ENCODE measurements around the gene PHF21A.

Gene PHF21A

GRCh38 chr11:45919806-45920530 lies 201.3 kb downstream of the PHF21A start:
- no peak for TF ChIP-seq CTCF (IDR thresholded peaks at IDR 0.05)

DNA sequence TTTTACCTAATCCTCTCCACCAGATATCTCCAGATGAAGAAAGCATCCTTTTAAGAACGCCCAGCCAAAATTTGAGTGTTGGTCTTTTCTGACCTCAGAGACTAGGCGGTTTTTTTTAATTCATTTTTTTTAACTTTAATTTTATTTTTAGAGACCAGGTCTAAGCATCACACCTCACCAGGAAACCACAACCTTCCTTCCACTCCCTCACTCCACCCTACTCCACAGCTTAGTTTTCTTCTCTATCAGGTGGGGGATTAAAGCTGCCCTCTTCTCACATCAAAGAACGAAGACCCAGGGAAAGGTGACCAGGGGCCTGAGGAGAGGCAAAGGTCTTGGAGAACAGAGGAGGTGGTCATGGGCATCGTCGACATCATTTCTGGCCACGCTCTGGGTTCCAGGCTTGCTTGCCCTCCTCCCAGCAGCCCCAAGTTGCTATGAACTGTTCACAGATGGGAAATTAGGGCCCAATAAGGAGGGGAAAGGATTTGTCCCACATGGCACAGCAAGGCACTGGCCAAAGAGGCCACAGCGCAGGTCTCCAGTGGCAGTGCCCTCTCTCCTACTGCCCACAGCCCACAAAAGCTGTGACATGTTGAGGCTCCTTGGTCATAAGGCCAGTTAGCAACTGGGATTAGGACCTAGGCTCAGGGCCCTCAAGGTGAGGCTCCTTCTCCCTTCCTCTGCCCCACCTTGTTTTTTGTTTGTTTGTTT lies 202.1 kb downstream of the PHF21A start:
- TF ChIP-seq CTCF (IDR thresholded peaks at IDR 0.05): no peak

DNA sequence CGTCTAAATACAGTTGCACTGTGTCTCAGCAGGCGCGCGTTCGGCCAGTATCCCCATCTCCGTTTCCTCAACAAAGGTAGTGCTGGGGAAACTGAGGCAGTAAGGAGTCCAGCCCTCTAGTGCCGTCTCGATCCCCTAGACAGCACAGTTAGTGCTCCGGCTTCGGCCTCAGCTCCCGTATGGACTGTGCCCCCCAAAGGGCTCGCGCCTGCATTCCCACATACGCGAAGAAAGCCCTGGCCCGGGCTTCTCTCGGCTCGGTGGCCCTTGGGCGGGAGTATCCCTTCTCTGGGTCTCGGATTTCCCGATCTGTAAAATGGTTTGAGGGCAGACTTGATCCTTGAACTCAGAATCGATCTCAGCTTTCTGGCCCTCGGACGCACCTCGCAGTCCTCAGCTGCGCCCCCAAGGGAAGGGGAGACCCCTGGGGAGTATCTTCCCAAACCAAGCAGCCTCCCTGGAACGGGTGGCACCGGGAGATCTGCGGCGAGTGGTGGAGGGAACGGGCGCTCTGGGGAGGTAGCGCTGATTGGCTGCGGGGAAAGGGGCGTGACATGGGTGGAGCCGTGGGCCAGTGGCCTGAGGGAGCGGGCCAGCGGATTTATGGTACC lies 202.8 kb downstream of the PHF21A start:
- TF ChIP-seq CTCF (IDR thresholded peaks at IDR 0.05): no peak

- TF ChIP-seq CTCF (IDR thresholded peaks at IDR 0.05): no peak
These were observed 203.5 kb downstream of the PHF21A start, which contains the start of gene PEX16 for GRCh38 chr11:45917623-45918330. PEX16 (minus strand) TSS chr11:45917877; CDS start chr11:45917811, 66 bp downstream.

DNA sequence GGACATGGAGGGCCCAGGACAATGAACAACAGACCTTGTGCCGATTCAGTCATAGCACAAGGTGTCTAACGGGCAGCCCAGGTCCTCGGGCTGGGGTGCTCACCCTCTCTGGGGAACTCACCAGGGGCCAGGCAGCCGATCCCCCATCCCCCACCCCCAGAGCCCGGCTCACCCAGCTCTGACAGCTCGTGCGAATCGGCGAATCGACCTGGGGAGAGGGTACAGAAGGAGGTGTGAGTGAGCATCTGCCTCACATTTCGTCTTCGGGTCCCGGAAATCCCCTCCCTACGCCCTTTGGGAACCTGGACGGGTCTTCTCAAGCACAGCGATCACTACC lies 204.0 kb downstream of the PHF21A start:
- no peak for TF ChIP-seq CTCF (IDR thresholded peaks at IDR 0.05)

- TF ChIP-seq CTCF (IDR thresholded peaks at IDR 0.05): no peak
These were observed 205.8 kb downstream of the PHF21A start for GRCh38 chr11:45915446-45915845.

GRCh38 chr11:45913942-45914635 lies 207.2 kb downstream of the PHF21A start:
- TF ChIP-seq CTCF (IDR thresholded peaks at IDR 0.05): no peak

Measured in LNCAP (cell line).